H1 (cell line): ENCODE measurements around the gene DUS1L.

Experiments
- BRCA1 ChIP-seq: IDR thresholded peaks from 2 replicates; pipeline ENCODE4 v1.6.1; 2012; ENCODE audit warnings: low read depth, low read length, improper control_type of control experiment
- EZH2 ChIP-seq: fragments of 200-600 bp; sonication (generic); IDR thresholded peaks from 2 replicates; pipeline ENCODE4 v1.7.1; 2012; ENCODE audit warnings: low read depth, mild to moderate bottlenecking, moderate library complexity, low read length, inconsistent platforms; ENCODE audit not compliant: severe bottlenecking
- MAFK ChIP-seq: IDR thresholded peaks from 2 replicates; pipeline ENCODE4 v1.6.1; 2012; ENCODE audit warnings: low read depth, mild to moderate bottlenecking, improper control_type of control experiment, low read length
- RAD21 ChIP-seq, 2 experiments: IDR thresholded peaks in 1 of 2; conservative IDR thresholded peaks in 1 of 2; 2 replicates each; pipeline ENCODE4 v1.6.1; 2011; ENCODE audit warnings: low read depth in 2 of 2, low read length in 2 of 2, improper control_type of control experiment in 1 of 2, inconsistent platforms in 1 of 2, mild to moderate bottlenecking in 1 of 2, moderate library complexity in 1 of 2
- SIN3A ChIP-seq, 2 experiments: IDR thresholded peaks in 1 of 2; conservative IDR thresholded peaks in 1 of 2; 2 replicates each; pipeline ENCODE4 v1.6.1; 2011 to 2012; ENCODE audit warnings: low read length in 2 of 2, improper control_type of control experiment in 1 of 2, low read depth in 1 of 2, mild to moderate bottlenecking in 1 of 2
- YY1 ChIP-seq: IDR thresholded peaks from 2 replicates; pipeline ENCODE4 v1.6.1; 2011; ENCODE audit warnings: low read depth, mild to moderate bottlenecking, low read length
- TF ChIP-seq, protein P1 (sequence below): IDR thresholded peaks from 2 replicates; pipeline ENCODE4 v1.6.1; 2012; ENCODE audit warnings: low read length, inconsistent platforms
- TF ChIP-seq, protein P2 (sequence below), 3 experiments: IDR thresholded peaks; 1 replicate in 2 of 3; 2 replicates in 1 of 3; pipeline versions ENCODE4 v1.5.1 to v1.6.1; 2011; ENCODE audit warnings: low read length in 3 of 3, mild to moderate bottlenecking in 3 of 3, inconsistent platforms in 2 of 3, low read depth in 1 of 3, moderate library complexity in 1 of 3; ENCODE audit not compliant: insufficient read depth in 1 of 3; ENCODE audit errors: control extremely low read depth in 1 of 3

DNA sequence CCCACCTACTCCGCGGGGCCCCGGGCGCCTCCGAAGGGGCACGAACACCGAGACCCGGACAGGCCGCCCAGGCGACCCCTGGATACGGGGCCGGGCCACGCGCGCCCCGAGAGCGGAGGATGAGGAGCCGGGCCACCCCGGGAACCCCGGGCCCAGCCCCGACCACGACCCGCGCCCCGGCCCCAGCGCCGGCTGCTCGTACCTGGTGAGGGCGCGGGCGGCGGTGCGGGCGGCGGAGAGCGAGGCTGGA is 32.2 kb upstream of the DUS1L start:
- TF ChIP-seq, protein P1, sequence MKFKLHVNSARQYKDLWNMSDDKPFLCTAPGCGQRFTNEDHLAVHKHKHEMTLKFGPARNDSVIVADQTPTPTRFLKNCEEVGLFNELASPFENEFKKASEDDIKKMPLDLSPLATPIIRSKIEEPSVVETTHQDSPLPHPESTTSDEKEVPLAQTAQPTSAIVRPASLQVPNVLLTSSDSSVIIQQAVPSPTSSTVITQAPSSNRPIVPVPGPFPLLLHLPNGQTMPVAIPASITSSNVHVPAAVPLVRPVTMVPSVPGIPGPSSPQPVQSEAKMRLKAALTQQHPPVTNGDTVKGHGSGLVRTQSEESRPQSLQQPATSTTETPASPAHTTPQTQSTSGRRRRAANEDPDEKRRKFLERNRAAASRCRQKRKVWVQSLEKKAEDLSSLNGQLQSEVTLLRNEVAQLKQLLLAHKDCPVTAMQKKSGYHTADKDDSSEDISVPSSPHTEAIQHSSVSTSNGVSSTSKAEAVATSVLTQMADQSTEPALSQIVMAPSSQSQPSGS, result no peak
- TF ChIP-seq, protein P2, sequence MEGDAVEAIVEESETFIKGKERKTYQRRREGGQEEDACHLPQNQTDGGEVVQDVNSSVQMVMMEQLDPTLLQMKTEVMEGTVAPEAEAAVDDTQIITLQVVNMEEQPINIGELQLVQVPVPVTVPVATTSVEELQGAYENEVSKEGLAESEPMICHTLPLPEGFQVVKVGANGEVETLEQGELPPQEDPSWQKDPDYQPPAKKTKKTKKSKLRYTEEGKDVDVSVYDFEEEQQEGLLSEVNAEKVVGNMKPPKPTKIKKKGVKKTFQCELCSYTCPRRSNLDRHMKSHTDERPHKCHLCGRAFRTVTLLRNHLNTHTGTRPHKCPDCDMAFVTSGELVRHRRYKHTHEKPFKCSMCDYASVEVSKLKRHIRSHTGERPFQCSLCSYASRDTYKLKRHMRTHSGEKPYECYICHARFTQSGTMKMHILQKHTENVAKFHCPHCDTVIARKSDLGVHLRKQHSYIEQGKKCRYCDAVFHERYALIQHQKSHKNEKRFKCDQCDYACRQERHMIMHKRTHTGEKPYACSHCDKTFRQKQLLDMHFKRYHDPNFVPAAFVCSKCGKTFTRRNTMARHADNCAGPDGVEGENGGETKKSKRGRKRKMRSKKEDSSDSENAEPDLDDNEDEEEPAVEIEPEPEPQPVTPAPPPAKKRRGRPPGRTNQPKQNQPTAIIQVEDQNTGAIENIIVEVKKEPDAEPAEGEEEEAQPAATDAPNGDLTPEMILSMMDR (IDR thresholded peaks at IDR 0.05; ENCODE audit: control extremely low read depth in 1 of 3, insufficient read depth in 1 of 3, low read depth in 1 of 3, low read length in 3 of 3), result no peak
- TF ChIP-seq BRCA1 (no peak), EZH2 (no peak), MAFK (no peak), RAD21 (IDR thresholded peaks at IDR 0.05 in 1 of 2, conservative IDR thresholded peaks at IDR 0.05 in 1 of 2; ENCODE audit: low read depth in 2 of 2, low read length in 2 of 2) (no peak), YY1 (no peak), SIN3A (conservative IDR thresholded peaks at IDR 0.05 in 1 of 2, IDR thresholded peaks at IDR 0.05 in 1 of 2; ENCODE audit: low read depth in 1 of 2, low read length in 2 of 2) (no peak)
